GM08714 (cell line): ENCODE measurements around the gene FRS2.

ENCODE experiments used
- H3K4me3 ChIP-seq: fragments of 200-500 bp; sonication (Bioruptor generic); 2 replicates; pipeline ENCODE4 v1.5.1; 2014; ENCODE audit warnings: mild to moderate bottlenecking, low read length, inconsistent platforms
- ZNF274 ChIP-seq: IDR thresholded peaks from 2 replicates; pipeline ENCODE4 v1.6.1; 2012; ENCODE audit warnings: mild to moderate bottlenecking, low read depth, low read length

FRS2 gene

GRCh38 chr12:69621551-69621950 is 151.4 kb downstream of the FRS2 start:
- H3K4me3 ChIP-seq: no peak overlapping the region
- no peak for TF ChIP-seq ZNF274

GRCh38 chr12:69623970-69624369 is 153.8 kb downstream of the FRS2 start:
- no peak overlapping the region for H3K4me3 ChIP-seq
- TF ChIP-seq ZNF274: no peak

GRCh38 chr12:69627501-69627900 is 157.3 kb downstream of the FRS2 start:
- H3K4me3 ChIP-seq: no peak overlapping the region
- TF ChIP-seq ZNF274: no peak
